Chondrocyte (in vitro differentiated cells): Measurements from ENCODE around the gene HEXD. TPM values are rescaled to one million over a fixed set of nuclear protein-coding genes. Genes with fewer than 3 reads are reported as not detected.

Experiments
- DNase-seq: peaks from one replicate; pipeline ENCODE4 v3.0.0; 2021; ENCODE audit warnings: mixed read lengths, low spot score
- H3K27ac Mint-ChIP-seq: one replicate; pipeline ENCODE4 v1.8.0; 2021; ENCODE audit warnings: mild to moderate bottlenecking, moderate library complexity, mixed read lengths; ENCODE audit not compliant: unreplicated experiment
- H3K27me3 Mint-ChIP-seq: 2 replicates; pipeline ENCODE4 v1.8.0; 2021; ENCODE audit warnings: low read depth, mixed read lengths
- H3K36me3 Mint-ChIP-seq: 2 replicates; pipeline ENCODE4 v1.8.0; 2021; ENCODE audit warnings: low read depth, mixed read lengths
- H3K4me1 Mint-ChIP-seq: 2 replicates; pipeline ENCODE4 v1.8.0; 2021; ENCODE audit warnings: low read depth, mild to moderate bottlenecking, mixed read lengths
- H3K4me3 Mint-ChIP-seq: one replicate; pipeline ENCODE4 v1.8.0; 2021; ENCODE audit warnings: mild to moderate bottlenecking, moderate library complexity, mixed read lengths; ENCODE audit not compliant: unreplicated experiment
- H3K9me3 Mint-ChIP-seq: 2 replicates; pipeline ENCODE4 v1.8.0; 2021; ENCODE audit warnings: low read depth, mixed read lengths
- total RNA-seq: library from RNA; stranded (reverse); gene quantifications from 3 replicates; pipeline ENCODE4 v1.2.1, GENCODE V29; 2021
- TF ChIP-seq, protein P1 (sequence below): fragments of 200-600 bp; sonication (generic); IDR thresholded peaks from 2 replicates; pipeline ENCODE4 v1.5.0; 2021; ENCODE audit warnings: antibody characterized with exemption, mild to moderate bottlenecking, moderate library complexity

HEXD gene
- total RNA-seq, 1 donor from 2014 or later: 10.8 TPM

DNA sequence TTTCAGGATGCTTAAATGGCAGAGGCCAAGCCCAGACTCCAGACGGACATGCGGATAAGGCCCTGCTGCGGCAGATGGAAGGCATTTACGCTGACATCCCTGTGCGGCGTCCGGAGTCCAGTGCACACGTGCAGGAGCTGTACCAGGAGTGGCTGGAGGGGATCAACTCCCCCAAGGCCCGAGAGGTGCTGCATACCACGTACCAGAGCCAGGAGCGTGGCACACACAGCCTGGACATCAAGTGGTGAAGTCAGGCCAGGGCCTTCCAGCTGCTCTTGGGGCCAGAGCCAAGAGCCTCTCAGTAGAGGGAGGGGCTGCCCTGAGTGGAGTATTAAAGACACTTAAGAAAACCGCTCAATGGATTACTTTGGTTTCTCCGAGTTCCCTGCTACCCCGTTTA lies 69.8 kb downstream of the HEXD start:
- H3K27me3 Mint-ChIP-seq: no peaks in the 10 kb centered on the region
- DNase-seq: no peak
- no peak overlapping the region for H3K27ac Mint-ChIP-seq
- H3K36me3 Mint-ChIP-seq: peaks cover 32% of the 10 kb centered on the region
- no peak overlapping the region for H3K4me3 Mint-ChIP-seq
- TF ChIP-seq, protein P1, sequence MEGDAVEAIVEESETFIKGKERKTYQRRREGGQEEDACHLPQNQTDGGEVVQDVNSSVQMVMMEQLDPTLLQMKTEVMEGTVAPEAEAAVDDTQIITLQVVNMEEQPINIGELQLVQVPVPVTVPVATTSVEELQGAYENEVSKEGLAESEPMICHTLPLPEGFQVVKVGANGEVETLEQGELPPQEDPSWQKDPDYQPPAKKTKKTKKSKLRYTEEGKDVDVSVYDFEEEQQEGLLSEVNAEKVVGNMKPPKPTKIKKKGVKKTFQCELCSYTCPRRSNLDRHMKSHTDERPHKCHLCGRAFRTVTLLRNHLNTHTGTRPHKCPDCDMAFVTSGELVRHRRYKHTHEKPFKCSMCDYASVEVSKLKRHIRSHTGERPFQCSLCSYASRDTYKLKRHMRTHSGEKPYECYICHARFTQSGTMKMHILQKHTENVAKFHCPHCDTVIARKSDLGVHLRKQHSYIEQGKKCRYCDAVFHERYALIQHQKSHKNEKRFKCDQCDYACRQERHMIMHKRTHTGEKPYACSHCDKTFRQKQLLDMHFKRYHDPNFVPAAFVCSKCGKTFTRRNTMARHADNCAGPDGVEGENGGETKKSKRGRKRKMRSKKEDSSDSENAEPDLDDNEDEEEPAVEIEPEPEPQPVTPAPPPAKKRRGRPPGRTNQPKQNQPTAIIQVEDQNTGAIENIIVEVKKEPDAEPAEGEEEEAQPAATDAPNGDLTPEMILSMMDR: no peak
- peaks cover 6% of the 10 kb centered on the region for H3K4me1 Mint-ChIP-seq
- no peaks in the 10 kb centered on the region for H3K9me3 Mint-ChIP-seq

GRCh38 chr17:82489117-82489516 lies 71.0 kb downstream of the HEXD start:
- H3K4me3 Mint-ChIP-seq: no peak overlapping the region
- no peaks in the 10 kb centered on the region for H3K27me3 Mint-ChIP-seq
- H3K4me1 Mint-ChIP-seq: peaks cover 17% of the 10 kb centered on the region
- no peaks in the 10 kb centered on the region for H3K9me3 Mint-ChIP-seq
- peak overlapping the region; percentile 12 for H3K27ac Mint-ChIP-seq
- DNase-seq: no peak
- peaks cover 26% of the 10 kb centered on the region for H3K36me3 Mint-ChIP-seq
- TF ChIP-seq, protein P1: no peak

GRCh38 chr17:82489851-82490511 lies 71.8 kb downstream of the HEXD start:
- Mint-ChIP-seq H3K4me3 (no peak overlapping the region), H3K27ac (no peak overlapping the region), H3K9me3 (no peaks in the 10 kb centered on the region), H3K27me3 (no peaks in the 10 kb centered on the region), H3K36me3 (peaks cover 22% of the 10 kb centered on the region), H3K4me1 (peaks cover 21% of the 10 kb centered on the region)
- no peak for DNase-seq
- TF ChIP-seq, protein P1: no peak

DNA sequence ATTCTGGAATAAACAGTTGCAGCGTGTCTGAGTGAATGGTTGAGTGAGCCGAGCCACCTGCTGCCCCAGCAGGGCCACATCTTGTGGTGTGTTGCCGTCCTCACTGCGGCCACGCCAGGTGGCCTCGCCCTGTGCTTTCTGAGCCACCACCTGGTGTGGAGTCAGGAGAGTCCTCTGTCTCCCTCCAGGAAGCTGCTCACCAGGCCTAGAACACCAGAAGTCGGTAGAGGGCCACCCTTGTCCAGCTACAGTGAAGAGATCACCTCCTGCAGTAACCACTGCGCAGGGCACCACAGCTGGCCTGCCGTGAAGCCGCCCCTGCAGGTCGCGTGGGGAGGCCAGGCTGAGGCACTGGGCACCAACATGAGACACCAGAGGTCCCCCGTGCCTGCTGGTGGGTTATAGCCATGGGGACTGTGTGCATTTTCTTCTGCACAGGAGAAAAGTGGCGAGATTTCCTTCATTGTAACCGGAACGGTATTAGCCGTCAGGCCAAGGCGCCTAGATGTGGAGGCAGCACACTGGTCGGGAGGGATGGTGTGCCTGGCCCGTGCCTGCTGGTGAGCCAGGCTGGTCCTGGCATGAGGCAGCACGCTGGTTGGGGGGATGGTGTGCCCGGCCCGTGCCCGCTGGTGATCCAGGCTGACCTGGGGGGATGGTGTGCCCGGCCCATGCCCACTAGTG lies 72.5 kb downstream of the HEXD start:
- H3K27me3 Mint-ChIP-seq: no peaks in the 10 kb centered on the region
- TF ChIP-seq, protein P1: no peak
- peaks cover 17% of the 10 kb centered on the region for H3K36me3 Mint-ChIP-seq
- no peaks in the 10 kb centered on the region for H3K9me3 Mint-ChIP-seq
- DNase-seq: no peak
- H3K4me3 Mint-ChIP-seq: no peak overlapping the region
- peaks cover 21% of the 10 kb centered on the region for H3K4me1 Mint-ChIP-seq
- no peak overlapping the region for H3K27ac Mint-ChIP-seq

- peaks cover 21% of the 10 kb centered on the region for H3K4me1 Mint-ChIP-seq
- H3K27me3 Mint-ChIP-seq: no peaks in the 10 kb centered on the region
- H3K36me3 Mint-ChIP-seq: peaks cover 16% of the 10 kb centered on the region
- H3K4me3 Mint-ChIP-seq: no peak overlapping the region
- H3K27ac Mint-ChIP-seq: no peak overlapping the region
- no peaks in the 10 kb centered on the region for H3K9me3 Mint-ChIP-seq
- TF ChIP-seq, protein P1: no peak
- DNase-seq: no peak
Measured at GRCh38 chr17:82491196-82491530, 73.0 kb downstream of the HEXD start.
